Stimulated activated CD8-positive, alpha-beta memory T cell treated with anti-CD3 and anti-CD28 coated beads, Interleukin-7, amount 100 ng/mL, for 48 hours (primary cell): Measurements from ENCODE around the gene MAP6D1.

Source experiments
- DNase-seq, 2 donors: peaks; one replicate each; pipeline ENCODE4 v3.0.0-alpha.2; 2020; ENCODE audit warnings: low read depth in 1 of 2; ENCODE audit errors: extremely low read depth in 1 of 2

MAP6D1 gene

DNA sequence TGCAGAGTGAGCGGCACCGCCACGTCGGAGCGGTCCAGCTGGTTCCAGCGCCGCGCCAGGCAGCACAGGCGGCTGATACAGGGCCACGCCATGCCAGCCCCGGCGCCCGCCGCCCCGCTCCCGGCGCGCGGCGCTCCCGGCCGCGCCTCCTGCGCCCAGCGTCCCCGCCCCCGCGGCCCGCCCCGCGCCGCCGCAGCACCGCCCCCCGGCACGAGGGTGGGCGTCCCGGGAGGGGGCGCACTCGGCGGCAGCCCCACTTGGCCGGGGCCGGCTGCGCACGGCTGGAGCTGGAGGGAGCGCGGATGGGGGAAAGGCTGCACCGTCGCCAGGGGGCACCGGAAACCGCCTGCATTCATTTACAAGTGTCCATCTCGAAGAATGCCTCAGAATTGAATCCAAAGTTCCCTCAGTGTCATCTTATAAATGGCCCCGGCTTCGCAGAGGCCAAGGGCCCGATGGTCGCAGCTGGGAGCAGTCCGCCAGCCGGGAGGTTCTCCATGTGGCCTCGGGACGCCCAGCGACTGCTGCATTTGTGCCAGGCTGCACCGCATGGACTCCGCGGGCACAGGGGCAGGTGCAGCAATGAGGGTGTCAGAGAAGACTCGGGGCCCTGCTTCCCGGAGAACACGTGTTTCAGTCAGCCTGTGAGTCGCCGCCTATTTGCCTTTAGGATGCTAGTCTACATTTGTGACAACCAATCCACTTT, at the start of gene MAP6D1:
MAP6D1 (minus strand) TSS at position 122 of the 706 bp plus-strand sequence; CDS start at position 92, 30 bp downstream.
- DNase-seq = peak; percentile 23

DNA sequence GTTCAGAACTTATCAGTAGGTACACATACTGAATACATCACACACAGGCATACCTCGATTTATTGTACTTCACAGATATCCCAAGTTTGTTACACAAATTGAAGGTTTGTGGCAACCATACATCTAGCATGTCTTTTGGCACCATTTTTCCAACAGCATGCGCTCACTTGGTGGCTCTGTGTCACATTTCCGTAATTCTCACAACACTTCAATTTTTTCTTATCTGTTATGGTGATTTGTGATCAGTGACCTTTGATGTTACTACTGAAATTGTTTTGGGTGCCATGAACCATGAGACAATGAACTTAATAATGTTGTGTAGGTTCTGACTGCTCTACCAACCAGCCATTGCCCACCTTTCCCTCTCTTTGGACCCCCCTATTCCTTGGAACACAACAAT, 48.5 kb upstream of the MAP6D1 start:
- DNase-seq = no peak

DNA sequence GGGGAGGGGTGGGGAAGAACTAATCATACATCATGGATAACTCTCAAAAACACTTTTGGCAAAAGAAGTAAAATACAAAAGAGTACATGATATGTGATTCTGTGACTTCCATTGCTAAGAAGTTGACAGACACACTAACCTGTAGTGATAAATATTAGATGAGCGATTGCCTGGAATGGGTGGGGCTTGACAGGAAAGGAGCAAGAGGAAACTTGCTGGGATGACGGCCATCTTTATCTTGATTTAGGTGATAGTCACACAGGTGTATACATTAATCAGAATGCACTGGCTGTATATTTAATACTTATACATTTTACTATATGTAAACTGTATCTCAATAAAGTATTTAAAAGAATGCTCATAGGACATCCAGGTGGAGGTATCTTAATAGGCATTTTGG, 46.2 kb upstream of the MAP6D1 start:
- DNase-seq = no peak

DNA sequence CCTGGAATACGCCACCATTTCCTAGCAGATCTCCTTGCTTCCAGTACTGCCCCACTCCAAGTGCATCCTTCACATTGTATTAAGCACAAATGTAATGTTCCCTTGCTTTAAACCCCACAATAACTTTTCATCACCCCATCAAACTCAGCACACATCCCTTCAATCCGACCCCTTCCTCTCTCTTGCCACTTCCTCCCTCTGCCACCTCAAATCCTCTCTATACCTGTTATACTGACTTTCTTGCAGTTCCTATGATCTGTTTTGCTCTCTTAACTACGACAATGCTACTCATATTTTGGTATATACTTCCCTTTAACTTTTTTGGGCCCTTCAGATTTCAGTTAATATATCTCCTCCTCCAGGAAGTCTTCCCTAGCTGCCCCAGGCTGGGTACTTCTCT, 45.2 kb upstream of the MAP6D1 start:
- no peak for DNase-seq

DNA sequence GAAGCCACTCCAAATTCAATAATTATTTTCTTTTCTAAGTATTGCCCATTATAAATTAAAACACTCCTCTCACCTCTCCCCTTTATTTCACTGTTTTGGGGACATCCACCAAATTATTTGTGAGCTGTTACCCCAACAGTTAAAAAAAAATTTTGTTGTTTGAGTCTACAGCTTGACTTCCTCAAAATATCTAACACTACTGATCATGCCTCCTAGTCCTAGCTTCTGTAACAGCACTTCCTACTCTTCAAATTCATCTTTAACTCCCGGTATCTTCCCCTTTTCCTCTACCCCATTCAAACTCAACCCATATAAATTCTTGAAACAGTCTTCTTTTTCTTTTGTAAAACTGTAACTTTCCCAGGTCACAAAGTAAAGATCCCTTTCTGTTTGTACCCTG, 43.4 kb upstream of the MAP6D1 start:
- no peak for DNase-seq

DNA sequence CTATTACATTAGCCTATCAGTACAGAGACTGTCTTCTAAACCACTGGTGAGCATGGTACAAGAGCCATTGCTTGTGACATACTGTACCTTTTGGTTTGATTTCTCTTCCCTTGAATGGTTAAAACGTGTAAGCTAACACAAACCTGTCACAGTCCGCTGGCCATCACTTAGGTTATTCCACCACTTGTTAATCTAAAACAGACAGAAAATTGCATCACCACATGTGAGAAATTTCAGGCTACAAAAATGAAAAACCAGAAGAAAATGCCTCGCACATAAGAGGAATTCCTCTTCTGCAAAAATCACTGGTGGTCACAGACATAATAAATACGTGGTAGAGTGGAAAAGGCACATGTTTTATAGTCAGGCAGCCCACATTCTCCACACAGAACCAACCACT, 37.2 kb upstream of the MAP6D1 start:
- DNase-seq = no peak

DNA sequence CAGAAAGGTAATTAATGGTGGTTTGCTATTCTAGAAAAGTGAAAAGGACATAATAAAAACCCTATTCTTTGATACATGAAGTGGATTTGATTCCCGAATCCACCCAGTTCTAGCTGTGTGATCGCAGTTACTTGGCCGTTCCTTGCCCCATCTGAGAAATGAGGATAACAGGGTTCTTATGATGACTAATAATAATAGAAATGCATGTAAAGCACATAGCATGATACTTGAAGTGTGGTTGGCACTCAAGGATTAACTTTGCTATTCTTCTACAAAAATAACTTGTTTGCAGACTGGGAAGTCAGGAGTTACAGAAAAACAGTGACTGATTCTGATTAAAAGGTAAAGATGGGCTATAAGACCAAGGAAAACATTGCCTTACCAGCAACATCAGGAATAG, 32.5 kb upstream of the MAP6D1 start:
- DNase-seq = no peak

DNA sequence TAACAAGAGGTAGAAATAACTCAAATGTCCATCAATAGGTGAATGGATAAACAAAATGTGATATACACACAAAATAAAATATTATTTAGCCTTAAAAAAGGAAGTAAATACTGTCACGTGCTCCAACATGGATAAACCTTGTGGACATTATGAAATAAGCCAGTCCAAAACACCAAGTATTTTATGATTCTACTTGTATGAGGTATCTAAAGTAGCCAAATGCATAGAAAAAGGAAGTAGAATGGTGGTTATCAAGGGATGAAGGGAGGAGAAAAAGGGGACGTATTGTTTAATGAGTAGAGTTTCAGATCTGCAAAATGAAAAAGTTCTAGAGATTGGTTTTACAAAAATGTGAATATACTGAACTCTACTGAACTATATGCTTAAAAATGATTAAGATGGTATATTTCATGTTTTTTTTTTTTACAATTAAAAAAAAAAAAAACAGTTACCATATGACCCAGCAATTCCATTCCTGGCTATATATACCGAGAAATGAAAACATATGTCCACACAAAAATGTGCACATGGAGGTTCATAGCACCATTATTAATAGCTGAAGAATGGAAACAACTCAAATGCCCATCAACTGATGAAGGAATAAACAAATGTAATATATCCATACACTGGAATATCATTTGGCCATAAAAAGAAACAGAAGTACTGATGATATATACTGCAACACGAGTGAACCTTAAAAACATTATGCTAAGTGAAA, 29.1 kb upstream of the MAP6D1 start:
- DNase-seq = no peak

DNA sequence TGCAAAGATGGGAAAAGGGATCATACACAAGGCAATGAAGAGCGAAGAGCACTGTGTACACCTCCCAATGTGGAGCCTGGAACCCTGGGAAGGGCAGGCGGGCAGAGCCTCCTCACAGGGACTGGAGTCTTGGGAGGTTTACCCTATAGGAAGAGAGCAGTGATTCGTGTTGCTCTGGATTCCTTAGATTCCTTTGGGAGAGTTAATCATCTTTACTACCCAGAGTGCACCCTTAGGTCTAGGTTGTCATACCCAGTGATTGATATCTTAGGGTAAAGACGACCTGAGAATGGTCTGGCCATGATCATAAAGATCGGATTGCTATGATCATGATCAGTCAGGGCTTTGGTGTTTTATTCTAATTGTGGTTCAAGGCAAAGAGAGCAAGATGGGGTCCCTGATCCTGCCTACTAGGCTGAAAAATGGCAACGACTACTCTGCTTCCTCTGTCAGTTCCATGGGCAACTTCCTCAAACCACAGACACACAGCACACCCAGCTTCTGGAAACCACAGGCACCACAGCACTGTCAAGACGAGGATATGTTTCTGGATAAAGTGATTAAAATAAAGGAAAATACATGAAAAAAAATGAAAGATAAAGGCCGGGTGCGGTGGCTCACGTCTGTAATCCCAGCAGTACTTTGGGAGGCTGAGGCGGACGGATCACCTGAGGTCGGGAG, 20.4 kb upstream of the MAP6D1 start:
- no peak for DNase-seq

DNA sequence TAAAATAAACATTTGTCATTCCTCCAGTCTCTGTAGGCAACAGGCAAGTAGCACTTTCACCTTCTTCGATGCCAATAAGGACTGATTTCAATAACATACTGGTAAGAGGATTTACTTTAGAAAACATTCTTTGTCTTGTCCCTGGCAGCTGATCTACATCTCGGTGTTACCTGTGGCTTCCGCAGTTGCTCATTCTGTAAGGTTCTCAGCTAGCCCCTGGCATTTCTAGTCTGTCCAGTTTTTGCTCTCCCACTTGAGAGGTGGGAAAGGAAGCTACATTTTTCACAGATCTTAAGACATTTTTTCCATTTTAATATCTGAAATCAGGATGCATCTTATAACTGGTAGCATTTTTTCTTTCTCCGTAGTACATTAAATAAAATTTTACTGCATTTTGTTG, 19.7 kb upstream of the MAP6D1 start:
- no peak for DNase-seq

DNA sequence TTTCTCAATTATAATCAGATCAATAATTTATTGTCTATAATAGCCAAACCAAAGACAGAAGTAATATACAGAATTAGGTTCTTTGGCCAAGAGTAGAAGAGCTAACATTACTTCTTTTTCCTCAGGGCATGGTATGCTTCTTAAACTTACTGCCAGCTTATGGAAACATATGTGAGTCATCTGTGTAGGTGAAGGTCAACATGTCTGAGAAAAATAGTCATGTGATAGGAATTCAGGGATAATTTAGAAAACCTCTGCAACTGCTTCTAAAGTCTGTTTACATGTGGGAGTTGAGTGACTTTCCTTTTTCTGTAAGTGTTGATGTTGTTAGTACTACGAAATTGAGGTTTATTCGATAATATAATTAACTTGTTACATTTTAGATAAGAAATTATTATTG, 19.2 kb upstream of the MAP6D1 start:
- DNase-seq = no peak

DNA sequence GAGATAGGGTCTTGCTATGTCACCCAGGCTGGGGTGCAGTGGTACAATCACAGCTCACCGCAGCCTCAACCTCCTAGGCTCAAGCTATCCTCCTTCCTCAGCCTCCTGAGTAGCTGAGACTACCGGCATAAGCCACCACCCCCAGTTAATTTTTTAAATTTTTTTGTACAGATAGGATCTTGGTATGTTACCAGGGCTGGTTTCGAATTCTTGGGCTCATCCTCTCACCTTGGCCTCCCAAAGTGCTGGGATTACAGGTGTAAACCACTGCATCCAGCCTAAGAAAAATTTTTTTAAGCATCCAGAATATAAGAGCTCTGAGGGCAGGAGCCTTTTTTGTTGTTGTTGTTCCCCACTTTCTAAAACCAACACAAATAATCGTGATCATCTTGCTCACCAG, 14.4 kb upstream of the MAP6D1 start:
- DNase-seq = no peak

DNA sequence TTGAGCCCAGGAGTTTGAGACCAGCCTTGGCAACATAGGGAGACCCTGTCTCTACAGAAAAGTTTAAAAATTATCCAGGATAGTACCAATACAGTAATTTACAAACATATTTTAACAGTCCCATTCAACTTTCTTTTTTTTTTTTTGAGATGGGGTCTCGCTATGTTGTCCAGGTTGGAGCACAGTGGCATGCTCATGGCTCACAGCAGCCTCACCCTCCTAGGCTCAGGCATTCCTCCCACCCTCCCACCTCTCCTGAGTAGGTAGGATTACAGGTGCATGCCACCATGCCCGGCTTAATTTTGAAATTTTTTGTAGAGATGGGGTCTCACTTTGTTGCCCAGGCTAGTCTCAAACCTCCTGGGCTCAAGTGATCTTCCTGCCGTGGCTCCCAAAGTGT, 12.5 kb upstream of the MAP6D1 start:
- no peak for DNase-seq

DNA sequence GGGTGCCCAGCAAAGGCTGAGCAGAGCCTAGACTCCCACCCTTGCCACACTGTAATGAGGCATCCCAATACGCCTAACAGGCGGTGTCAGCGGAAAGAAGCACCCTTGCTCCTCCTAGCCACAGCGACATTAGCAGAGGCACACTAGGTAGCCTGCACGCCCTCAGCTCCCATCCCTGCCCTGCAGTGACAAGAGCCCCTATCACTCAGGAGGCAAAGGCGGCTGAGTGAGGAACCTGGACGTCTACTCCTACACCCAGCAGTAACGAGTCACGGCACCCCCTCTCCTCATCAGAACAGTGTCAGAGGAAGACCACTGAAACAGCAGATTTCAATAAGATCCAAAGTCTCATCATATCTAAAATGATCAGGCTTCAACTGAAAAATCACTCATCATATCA, 12.0 kb upstream of the MAP6D1 start:
- DNase-seq = no peak

DNA sequence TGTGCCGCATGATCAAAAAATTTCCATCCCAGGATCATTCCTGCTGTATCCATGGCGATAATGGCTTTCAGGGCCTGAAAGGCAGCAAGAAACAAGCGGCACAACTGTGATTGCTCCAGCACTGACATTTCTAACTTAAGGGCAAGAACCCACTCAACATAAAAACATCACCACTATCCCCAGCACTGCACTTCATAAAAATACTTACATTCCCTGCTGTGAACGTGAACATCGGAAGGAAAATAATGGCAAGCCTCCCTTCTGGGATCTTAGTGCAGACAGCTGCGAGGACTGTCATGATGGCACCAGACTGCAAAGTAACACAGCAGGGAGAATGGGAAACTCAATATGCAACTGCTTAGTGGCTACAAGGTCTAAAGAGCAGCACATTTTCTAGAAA, 8.1 kb upstream of the MAP6D1 start:
- no peak for DNase-seq

DNA sequence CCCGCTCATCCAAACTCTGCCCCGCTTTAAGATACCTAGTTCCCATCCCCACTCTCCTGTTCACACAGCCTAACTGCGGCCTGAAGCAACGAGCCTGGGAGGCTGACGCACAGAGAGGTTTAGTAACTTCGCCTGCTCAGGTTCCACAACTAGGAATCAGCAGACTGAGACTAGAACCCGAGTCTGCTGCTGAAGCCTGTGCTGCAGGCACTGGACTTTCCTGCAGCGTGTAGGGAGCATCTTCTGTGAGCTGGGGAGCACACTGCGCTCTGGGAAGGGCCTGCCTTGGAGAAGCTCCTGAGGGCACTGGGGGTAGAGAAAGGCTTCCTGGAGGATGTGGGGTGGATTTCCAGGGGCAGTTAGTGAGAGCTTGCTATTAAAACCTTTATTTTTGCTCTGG, 4.8 kb upstream of the MAP6D1 start:
- DNase-seq = no peak

DNA sequence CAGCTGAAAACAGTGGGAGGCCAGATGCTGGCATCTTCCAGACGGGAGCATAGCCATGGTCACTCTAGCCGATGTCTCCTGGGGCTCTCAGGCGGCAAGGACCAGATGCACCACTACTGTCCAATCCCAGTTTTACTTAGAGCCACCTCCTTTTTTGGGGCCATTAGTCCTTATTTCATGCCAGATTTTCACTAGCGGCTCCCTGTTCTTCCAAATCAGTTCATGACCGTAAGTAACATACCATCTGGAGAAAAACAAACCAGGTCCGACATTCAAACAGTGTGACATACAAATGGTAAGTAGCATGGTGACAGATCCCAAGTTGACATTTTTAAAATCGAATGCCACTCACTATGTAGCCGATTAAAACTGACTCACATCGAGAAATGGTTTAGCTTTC, 4.1 kb upstream of the MAP6D1 start:
- no peak for DNase-seq

DNA sequence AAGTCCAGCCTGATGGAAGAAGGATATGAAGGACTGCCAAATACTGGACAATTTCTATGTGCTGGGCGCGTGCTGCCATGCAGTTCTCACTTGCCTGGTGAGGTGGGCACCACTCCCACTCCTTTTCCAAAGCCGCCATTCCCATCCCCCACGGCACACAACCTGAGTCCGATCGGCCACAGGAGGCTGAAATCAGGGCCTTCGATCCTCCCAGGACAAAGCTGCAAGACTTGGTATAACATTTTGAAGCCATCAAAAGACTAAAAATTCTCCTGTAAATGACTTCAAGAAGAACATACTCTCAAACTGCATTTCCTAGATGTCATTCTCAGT, 3.1 kb upstream of the MAP6D1 start:
- no peak for DNase-seq

DNA sequence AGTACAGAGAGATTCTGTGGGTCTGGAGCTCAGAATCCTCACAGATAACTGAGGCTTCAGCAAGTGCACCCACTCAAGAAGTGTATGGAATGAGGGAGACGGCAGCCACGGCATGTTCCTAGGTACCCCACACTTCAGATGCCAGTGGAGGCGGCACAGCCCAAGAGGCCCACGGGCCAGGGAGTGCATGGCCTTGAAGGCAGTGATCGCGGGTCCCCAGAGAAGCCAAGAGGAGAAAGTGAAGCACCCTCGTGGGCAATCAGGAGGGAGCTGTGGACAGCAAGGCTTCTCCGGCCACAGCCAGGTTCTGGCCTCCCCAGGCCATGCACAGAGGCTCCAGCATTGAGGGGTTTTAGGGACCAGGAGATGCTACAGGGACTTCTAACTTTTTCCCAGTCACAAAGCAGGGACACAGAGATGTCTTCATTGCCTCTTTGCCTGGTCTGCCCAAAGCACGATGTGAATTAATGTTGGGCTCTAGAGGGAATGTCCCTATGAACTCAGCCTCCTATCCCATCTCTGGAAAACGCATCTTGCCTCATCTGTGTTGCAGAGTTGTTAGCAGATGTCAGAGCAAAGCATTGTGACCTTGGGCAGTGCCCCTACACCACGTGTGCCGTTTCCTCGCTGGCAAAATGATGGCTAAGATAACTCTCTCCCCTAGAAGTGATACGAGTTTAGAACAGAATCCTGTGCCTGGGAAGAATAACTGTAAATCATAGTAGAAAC, 2.6 kb upstream of the MAP6D1 start:
- no peak for DNase-seq

DNA sequence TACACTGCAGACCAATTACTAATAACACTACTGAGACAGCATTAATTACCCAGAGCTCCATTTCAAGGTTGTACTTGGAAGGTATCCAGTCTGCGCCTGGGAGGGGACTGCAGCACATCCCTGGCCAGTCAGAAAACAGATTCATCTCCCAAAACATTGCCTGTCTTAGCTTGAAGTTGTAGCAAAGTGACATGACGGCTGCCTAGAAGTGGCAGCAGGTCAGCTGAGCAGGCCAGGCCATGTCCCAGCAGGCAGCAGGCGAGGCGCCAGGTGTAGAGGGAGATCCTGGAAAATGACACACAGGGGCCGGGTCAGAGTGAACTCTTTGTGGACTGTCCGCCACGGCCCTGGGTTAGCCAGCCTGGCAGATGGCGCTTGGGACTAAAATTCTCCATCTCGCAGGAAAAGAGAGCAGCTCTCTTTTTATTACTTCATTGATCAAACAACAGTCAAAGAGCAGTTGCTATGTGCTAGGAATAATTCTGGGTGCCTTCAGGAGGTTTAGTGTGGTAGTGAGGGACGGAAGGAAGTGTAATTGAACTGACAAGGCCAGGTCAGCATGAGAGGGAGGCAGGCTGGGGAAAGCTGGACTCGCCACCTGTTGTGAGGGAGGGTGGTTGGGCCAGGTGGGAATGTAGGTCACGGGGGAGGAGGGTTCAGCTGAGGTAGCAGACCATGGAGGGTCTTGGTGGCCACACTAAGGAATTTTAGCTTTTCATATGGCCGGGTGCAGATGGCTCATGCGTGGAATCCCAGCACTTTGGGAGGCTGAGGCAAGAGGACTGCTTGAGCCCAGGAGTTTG, 1.3 kb upstream of the MAP6D1 start:
- DNase-seq = no peak
